HepG2 (cell line): ENCODE measurements around the gene LDLRAD4. TPM values are rescaled to one million over a fixed set of nuclear protein-coding genes. Genes with fewer than 3 reads are reported as not detected.

Source experiments
- ATAC-seq: fragments of 200-7000 bp; cut with Tn5 transposase; 3 replicates; pipeline ENCODE4 v1.9.1; 2020; ENCODE audit warnings: mild to moderate bottlenecking, moderate library complexity
- BruUV-seq: library from RNA; stranded (reverse); fragments of 400-500 nt; replicated peaks from 2 replicates; lab custom pipeline; 2021; lab: Mats Ljungman, UMichigan
- CTCF ChIA-PET: fragments of 300-600 bp; formaldehyde crosslinking; extraction: SDS; loops from one replicate; lab custom pipeline; 2021; ENCODE audit warnings: low total read pairs, inconsistent platforms, low intra/inter-chr PET ratio; lab: Yijun Ruan, JAX
- POLR2A ChIA-PET: fragments of 350-600 bp; sonication (Branson Sonifier 250); formaldehyde crosslinking; loops from one replicate; lab custom pipeline; 2020; ENCODE audit warnings: antibody characterized with exemption, inconsistent platforms; lab: Yijun Ruan, JAX
- DNase-seq: peaks from one replicate; pipeline ENCODE4 v3.0.0-alpha.2; 2015; ENCODE audit warnings: low spot score
- FAIRE-seq: peaks from 3 replicates; lab custom pipeline; 2011; peaks lifted over from hg19 to GRCh38; lab: Jason Lieb, UNC
- H2AFZ ChIP-seq: one replicate; pipeline ENCODE4 v1.6.1; 2011; ENCODE audit warnings: low read length, inconsistent platforms
- H3K27ac ChIP-seq: fragments of 300-600 bp; 3 replicates; pipeline ENCODE4 v1.8.0; 2011; ENCODE audit warnings: mixed run types, mild to moderate bottlenecking, mixed read lengths, low read length, inconsistent platforms; ENCODE audit not compliant: insufficient read depth; ENCODE audit errors: extremely low read length
- H3K27me3 ChIP-seq, 2 experiments: fragments of 200-600 bp in 1 of 2; 2 replicates in 1 of 2; 3 replicates in 1 of 2; pipeline versions ENCODE4 v1.6.0 to v1.8.0; 2011; ENCODE audit warnings: low read length in 2 of 2, mild to moderate bottlenecking in 2 of 2, moderate library complexity in 2 of 2, inconsistent platforms in 1 of 2; ENCODE audit not compliant: insufficient read depth in 2 of 2, control insufficient read depth in 1 of 2
- H3K36me3 ChIP-seq, 2 experiments: fragments of 200-600 bp in 1 of 2; replicated peaks in 1 of 2; 2 replicates in 1 of 2; 3 replicates in 1 of 2; pipeline versions ENCODE4 v1.5.1 to v1.8.0; 2011; ENCODE audit warnings: low read length in 2 of 2, inconsistent platforms in 1 of 2; ENCODE audit not compliant: insufficient read depth in 2 of 2, control insufficient read depth in 1 of 2
- H3K4me1 ChIP-seq: 2 replicates; pipeline ENCODE4 v1.5.1; 2012; ENCODE audit warnings: low read length, inconsistent platforms; ENCODE audit not compliant: insufficient read depth
- H3K4me2 ChIP-seq: 2 replicates; pipeline ENCODE4 v1.6.0; 2011; ENCODE audit warnings: low read depth, low read length, inconsistent platforms
- H3K4me3 ChIP-seq, 3 experiments: fragments of 200-600 bp in 1 of 3; sonication (generic), shearing (Covaris generic) in 1 of 3; replicated peaks in 1 of 3; 2 replicates each; pipeline ENCODE4 v1.5.1; 2011 to 2016; ENCODE audit warnings: low read length in 3 of 3, inconsistent platforms in 2 of 3, low read depth in 2 of 3, mild to moderate bottlenecking in 2 of 3, control low read depth in 1 of 3, mixed read lengths in 1 of 3; ENCODE audit not compliant: insufficient read depth in 1 of 3
- H3K79me2 ChIP-seq: one replicate; pipeline ENCODE4 v1.6.1; 2011; ENCODE audit warnings: low read length, inconsistent platforms; ENCODE audit not compliant: insufficient read depth
- H3K9ac ChIP-seq: 2 replicates; pipeline ENCODE4 v1.6.0; 2011; ENCODE audit warnings: mild to moderate bottlenecking, low read depth, low read length, inconsistent platforms; ENCODE audit not compliant: insufficient read depth
- H3K9me3 ChIP-seq: 2 replicates; pipeline ENCODE4 v1.5.1; 2012; ENCODE audit warnings: mild to moderate bottlenecking, low read length
- H4K20me1 ChIP-seq: 2 replicates; pipeline ENCODE4 v1.6.0; 2011; ENCODE audit warnings: inconsistent platforms, mild to moderate bottlenecking, low read length, moderate library complexity; ENCODE audit not compliant: insufficient read depth
- ARID2 ChIP-seq: sonication (generic); formaldehyde crosslinking; IDR thresholded peaks from 2 replicates; pipeline ENCODE4 v1.8.1; 2022; ENCODE audit warnings: mild to moderate bottlenecking, missing genetic modification reagents, borderline replicate concordance
- ARNTL ChIP-seq: sonication (generic); formaldehyde crosslinking; IDR thresholded peaks from 2 replicates; pipeline ENCODE4 v1.4.0; 2020; ENCODE audit warnings: mild to moderate bottlenecking, missing genetic modification reagents
- MEF2D ChIP-seq: sonication (generic); formaldehyde crosslinking; IDR thresholded peaks from 2 replicates; pipeline ENCODE4 v1.5.1; 2020; ENCODE audit warnings: mild to moderate bottlenecking, missing genetic modification reagents
- NONO ChIP-seq, 2 experiments: fragments of 450-650 bp in 1 of 2; sonication (generic) in 1 of 2; formaldehyde crosslinking in 1 of 2; IDR thresholded peaks in 1 of 2; conservative IDR thresholded peaks in 1 of 2; 2 replicates each; pipeline versions ENCODE4 v1.6.1 to v1.8.0; 2017 to 2022; ENCODE audit warnings: mild to moderate bottlenecking in 1 of 2, missing genetic modification reagents in 1 of 2, moderate library complexity in 1 of 2
- REST ChIP-seq, 2 experiments: IDR thresholded peaks; 2 replicates each; pipeline ENCODE4 v1.6.1; 2011 to 2012; ENCODE audit warnings: low read length in 2 of 2, borderline replicate concordance in 1 of 2, low read depth in 1 of 2, mild to moderate bottlenecking in 1 of 2, moderate library complexity in 1 of 2
- SPEN ChIP-seq: sonication (generic); formaldehyde crosslinking; IDR thresholded peaks from 2 replicates; pipeline ENCODE4 v1.5.1; 2020; ENCODE audit warnings: low read depth, mild to moderate bottlenecking, missing genetic modification reagents
- TBX2 ChIP-seq: sonication (generic); formaldehyde crosslinking; IDR thresholded peaks from 2 replicates; pipeline ENCODE4 v1.5.0; 2020; ENCODE audit warnings: missing genetic modification reagents, mild to moderate bottlenecking, borderline replicate concordance
- TERF1 ChIP-seq: sonication (generic); formaldehyde crosslinking; IDR thresholded peaks from 2 replicates; pipeline ENCODE4 v1.8.0; 2022; ENCODE audit warnings: mild to moderate bottlenecking, missing genetic modification reagents, moderate library complexity
- ZNF607 ChIP-seq: sonication (generic); formaldehyde crosslinking; IDR thresholded peaks from 2 replicates; pipeline ENCODE4 v1.5.1; 2020; ENCODE audit warnings: missing genetic modification reagents, mild to moderate bottlenecking, borderline replicate concordance
- ZNF609 ChIP-seq: sonication (generic); formaldehyde crosslinking; IDR thresholded peaks from 2 replicates; pipeline ENCODE4 v1.4.0; 2020; ENCODE audit warnings: mild to moderate bottlenecking, missing genetic modification reagents, borderline replicate concordance
- ZNF737 ChIP-seq: sonication (generic); formaldehyde crosslinking; IDR thresholded peaks from 2 replicates; pipeline ENCODE4 v1.5.0; 2020; ENCODE audit warnings: missing genetic modification reagents, mild to moderate bottlenecking, borderline replicate concordance
- WGBS: methylation state at CpG from one replicate; pipeline ENCODE4 v1.1.6; 2017; ENCODE audit warnings: low lambda C conversion rate; 5-methylcytosine and 5-hydroxymethylcytosine counted together
- in situ Hi-C: cut with HindIII; loops from 2 replicates; pipeline ENCODE4 v1.10.0; 2017; ENCODE audit warnings: low pct_unique_long_range_greater_than_20kb; ENCODE audit not compliant: extremely low pct_ligation_motif_present
- intact Hi-C: fragments of 100-400 bp; cut with micrococcal nuclease; formaldehyde crosslinking; loops from one replicate; pipeline ENCODE4 v1.10.0; 2022; ENCODE audit not compliant: unreplicated experiment
- polyA plus RNA-seq, 8 experiments: library from polyadenylated mRNA; depleted of rRNA in 3 of 8; stranded (reverse) in 7 of 8; unstranded in 1 of 8; fragments of >200 nt; fragmentation: Illumina TruSeq in 4 of 8; extraction: Trizol in 4 of 8; gene quantifications; 2 replicates each; pipeline versions ENCODE4 v1.2.1 to v1.2.3, GENCODE V29; 2011 to 2016; ENCODE audit warnings: low read depth in 4 of 8, missing spikeins in 1 of 8, mixed read lengths in 1 of 8; ENCODE audit not compliant: insufficient read depth in 1 of 8
- total RNA-seq, 5 experiments: library from RNA; depleted of rRNA; stranded (reverse); fragments of >200 nt; fragmentation: Illumina TruSeq; extraction: Trizol; gene quantifications; 2 replicates each; pipeline ENCODE4 v1.2.3, GENCODE V29; 2016; ENCODE audit warnings: low read depth in 1 of 5

Gene LDLRAD4
- total and polyA plus RNA-seq, 2 of the 13 experiments (the other 11 are each of a cell fraction or from before 2014, with no cell fraction given): 13.6 to 20.9 TPM

GRCh38 chr18:13541621-13542519 lies 323.3 kb downstream of the LDLRAD4 start:
- ATAC-seq (peak; percentile 94), DNase-seq (peak; percentile 98), FAIRE-seq (peak; percentile 87)
- POLR2A ChIA-PET: interaction anchor here (0.7 to 1.5 kb wide), 7 partner anchors 10 to 551 kb away, joined by 3 to 6 read pairs (median 3); partner anchors contain the start of gene CEP192
- CTCF ChIA-PET: no interaction called here
- intact Hi-C loops (loop anchor here (2.0 to 10.0 kb wide), 4 partner anchors 29 to 405 kb away; no protein-coding TSS in a partner anchor), in situ Hi-C loops (no loop called here)
- H2AFZ ChIP-seq: no peak overlapping the region
- H3K27ac ChIP-seq: peak overlapping the region; percentile 86
- no peaks in the 10 kb centered on the region for H3K9me3 ChIP-seq
- no peaks in the 10 kb centered on the region for H3K27me3 ChIP-seq
- H3K9ac ChIP-seq: peak overlapping the region; percentile 70
- H4K20me1 ChIP-seq: no peaks in the 10 kb centered on the region
- H3K4me3 ChIP-seq: peak overlapping the region; percentile 43 to 73 (median 54)
- no peaks in the 10 kb centered on the region for H3K79me2 ChIP-seq
- 14% methylated on average over 10 of the region's 13 CpGs for WGBS
- H3K4me1 ChIP-seq: peaks cover 88% of the 10 kb centered on the region
- H3K4me2 ChIP-seq: peak overlapping the region; percentile 91
- BruUV-seq: no TSS peak
- H3K36me3 ChIP-seq: no peaks in the 10 kb centered on the region
- TF ChIP-seq ARNTL (CRISPR knock-in tag) (peak; percentile 87), ZNF607 (CRISPR knock-in tag) (no peak), ZNF609 (peak; percentile 97), TERF1 (CRISPR knock-in tag) (no peak), ZNF737 (CRISPR knock-in tag) (no peak), SPEN (CRISPR knock-in tag) (peak; percentile 83), MEF2D (CRISPR knock-in tag) (peak; percentile 98), ARID2 (CRISPR knock-in tag) (0 out of 2 replicates have a peak, but pooled peaks have one; percentile 68), REST (IDR thresholded peaks at IDR 0.05; ENCODE audit: borderline replicate concordance in 1 of 2, low read depth in 1 of 2, low read length in 2 of 2) (0 out of 4 replicates have a peak, but pooled peaks of 1 of the 2 experiments have one; percentile 23), TBX2 (CRISPR knock-in tag) (peak; percentile 84; the same call in 1 of the 2 replicates), NONO (IDR thresholded peaks at IDR 0.05) (no peak), NONO (CRISPR knock-in tag; conservative IDR thresholded peaks at IDR 0.05) (no peak; the same call in 1 of the 2 replicates)
